GM10266 (cell line): ENCODE data around the gene PEX11G.
A peak's percentile ranks its signal among the peaks of the same experiment; 100 is the strongest.

ENCODE experiments used
- DNase-seq: peaks from one replicate; pipeline ENCODE4 v3.0.0; 2012; ENCODE audit errors: extremely low spot score
- CTCF ChIP-seq: IDR thresholded peaks from 2 replicates; pipeline ENCODE4 v1.5.1; 2012; ENCODE audit warnings: mild to moderate bottlenecking, low read depth; ENCODE audit not compliant: control insufficient read depth, insufficient read depth; ENCODE audit errors: missing control alignments

PEX11G gene

GRCh38 chr19:7524992-7525739 lies 36.3 kb upstream of the PEX11G start:
- no peak for TF ChIP-seq CTCF
- no peak for DNase-seq

- no peak for TF ChIP-seq CTCF
Measured at GRCh38 chr19:7524523-7524922, 35.7 kb upstream of the PEX11G start.

GRCh38 chr19:7522923-7523667 lies 34.3 kb upstream of the PEX11G start:
- no peak for DNase-seq
- no peak for TF ChIP-seq CTCF

More at GRCh38 chr19:7524523-7524922, 35.7 kb upstream of the PEX11G start:
- no peak for DNase-seq

- TF ChIP-seq CTCF, result no peak
- peak; percentile 100 for DNase-seq
Measured at GRCh38 chr19:7522072-7522922, 33.5 kb upstream of the PEX11G start, which contains the start of gene MCOLN1. TSS of gene MCOLN1 (plus strand) at chr19:7522624. CDS start at chr19:7522751, 127 bp downstream.

GRCh38 chr19:7521551-7522071 lies 32.8 kb upstream of the PEX11G start:
- DNase-seq, result no peak
- TF ChIP-seq CTCF, result no peak

GRCh38 chr19:7520131-7521051 lies 31.6 kb upstream of the PEX11G start:
- DNase-seq, result no peak
- no peak for TF ChIP-seq CTCF
